Measurements from ENCODE around the gene C22orf39.

C22orf39 gene

GRCh38 chr22:19476023-19476422 lies 28.5 kb upstream of the C22orf39 start:
- no peak for DNase-seq

GRCh38 chr22:19473578-19473977 lies 26.1 kb upstream of the C22orf39 start:
- DNase-seq, result no peak

GRCh38 chr22:19472233-19472632 lies 24.7 kb upstream of the C22orf39 start:
- DNase-seq, result no peak

- DNase-seq, result no peak
These were observed 24.1 kb upstream of the C22orf39 start for GRCh38 chr22:19471572-19471971.

GRCh38 chr22:19470010-19470409 lies 22.5 kb upstream of the C22orf39 start:
- DNase-seq, result no peak

GRCh38 chr22:19469421-19469820 lies 21.9 kb upstream of the C22orf39 start:
- DNase-seq, result no peak

- no peak for DNase-seq
These were observed 20.4 kb upstream of the C22orf39 start for GRCh38 chr22:19467912-19468311.

GRCh38 chr22:19466848-19467752 lies 19.6 kb upstream of the C22orf39 start:
- no peak for DNase-seq

GRCh38 chr22:19466126-19466716 lies 18.7 kb upstream of the C22orf39 start:
- DNase-seq, result no peak

- DNase-seq, result no peak
These were observed 17.5 kb upstream of the C22orf39 start for GRCh38 chr22:19464975-19465374.

- no peak for DNase-seq
These were observed 17.0 kb upstream of the C22orf39 start for GRCh38 chr22:19464546-19464945.

GRCh38 chr22:19463491-19464469 lies 16.3 kb upstream of the C22orf39 start:
- DNase-seq, result no peak

- DNase-seq, result no peak
These were observed 15.5 kb upstream of the C22orf39 start for GRCh38 chr22:19463008-19463407.

GRCh38 chr22:19461506-19461905 lies 14.0 kb upstream of the C22orf39 start:
- no peak for DNase-seq

GRCh38 chr22:19460036-19460435 lies 12.5 kb upstream of the C22orf39 start:
- DNase-seq, result no peak

- DNase-seq, result no peak
These were observed 10.4 kb upstream of the C22orf39 start for GRCh38 chr22:19457828-19458428.

- DNase-seq, result no peak
These were observed 9.0 kb upstream of the C22orf39 start for GRCh38 chr22:19456541-19456940.

- DNase-seq, result no peak
These were observed 8.3 kb upstream of the C22orf39 start for GRCh38 chr22:19455585-19456370.

- DNase-seq, result no peak
These were observed 7.5 kb upstream of the C22orf39 start for GRCh38 chr22:19455033-19455432.

- DNase-seq, result no peak
These were observed 6.6 kb upstream of the C22orf39 start for GRCh38 chr22:19454156-19454555.

GRCh38 chr22:19453718-19454117 lies 6.2 kb upstream of the C22orf39 start:
- no peak for DNase-seq

- DNase-seq, result no peak
These were observed 4.1 kb upstream of the C22orf39 start for GRCh38 chr22:19451570-19451969.
